Right hindlimb (tissue), 1 donor: ENCODE results near the gene MSI2.
A peak's percentile ranks its signal among the peaks of the same experiment; 100 is the strongest.

Source experiments
- DNase-seq: peaks from one replicate; pipeline ENCODE4 v3.0.0-alpha.2; 2018

The MSI2 gene

DNA sequence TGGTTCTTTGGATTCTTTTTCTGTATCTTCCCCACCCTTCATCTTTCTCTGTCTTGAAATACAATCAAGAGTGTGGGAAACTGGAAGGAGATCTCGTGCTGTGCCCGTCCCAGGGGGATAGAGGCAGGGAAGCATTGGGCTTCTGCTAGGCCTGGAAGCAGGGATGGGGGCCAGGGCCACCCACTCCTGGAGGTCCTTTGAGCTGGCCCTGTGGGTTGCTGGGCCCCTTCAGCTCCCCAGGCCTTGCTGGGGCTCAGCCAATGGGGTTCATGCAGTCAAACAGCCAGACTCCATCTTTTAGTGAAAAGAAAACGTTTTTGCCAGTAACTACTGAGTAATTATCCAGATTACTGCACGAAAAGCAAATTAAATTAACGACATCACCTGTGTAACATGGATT lies 421.0 kb downstream of the MSI2 start:
- DNase-seq, result no peak

DNA sequence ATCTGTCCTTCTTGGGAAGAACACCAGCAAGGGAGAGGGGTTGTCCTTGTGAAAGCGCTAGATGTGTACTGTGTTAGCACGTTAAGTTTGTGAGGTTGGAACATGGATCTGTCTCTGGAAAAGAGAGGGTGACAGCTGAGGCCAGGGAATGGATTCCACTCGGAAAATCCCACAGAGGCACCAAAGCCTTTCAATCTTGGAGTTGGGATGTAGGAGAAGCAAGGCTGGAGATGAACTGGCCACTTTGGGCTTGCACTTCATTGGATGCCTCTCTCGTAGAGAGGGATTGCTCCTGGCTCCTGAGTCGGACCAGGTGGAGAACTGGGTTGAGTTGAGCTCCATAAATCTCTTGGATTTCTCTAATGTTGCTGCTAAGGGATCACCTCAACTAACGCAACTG lies 421.5 kb downstream of the MSI2 start:
- DNase-seq, result no peak

DNA sequence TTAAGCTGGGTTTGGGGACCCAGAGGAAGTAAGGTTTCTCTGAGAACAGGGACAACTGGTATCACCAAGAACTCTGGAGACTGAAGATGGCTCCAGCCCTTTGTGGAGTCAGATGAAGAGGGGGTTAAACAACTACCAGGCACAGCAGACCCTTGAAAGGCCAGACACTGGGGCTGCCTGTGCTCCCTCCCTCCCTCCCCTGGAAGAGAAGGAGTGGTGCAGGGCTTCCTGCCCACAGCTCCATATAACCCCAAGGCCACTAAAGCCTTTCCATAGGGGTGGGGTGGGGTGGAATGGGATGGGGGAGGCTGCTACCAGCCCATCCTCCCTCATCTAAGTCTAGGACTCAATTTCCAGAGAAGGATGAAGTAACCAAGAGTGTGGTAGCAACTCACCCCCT lies 422.1 kb downstream of the MSI2 start:
- no peak for DNase-seq

DNA sequence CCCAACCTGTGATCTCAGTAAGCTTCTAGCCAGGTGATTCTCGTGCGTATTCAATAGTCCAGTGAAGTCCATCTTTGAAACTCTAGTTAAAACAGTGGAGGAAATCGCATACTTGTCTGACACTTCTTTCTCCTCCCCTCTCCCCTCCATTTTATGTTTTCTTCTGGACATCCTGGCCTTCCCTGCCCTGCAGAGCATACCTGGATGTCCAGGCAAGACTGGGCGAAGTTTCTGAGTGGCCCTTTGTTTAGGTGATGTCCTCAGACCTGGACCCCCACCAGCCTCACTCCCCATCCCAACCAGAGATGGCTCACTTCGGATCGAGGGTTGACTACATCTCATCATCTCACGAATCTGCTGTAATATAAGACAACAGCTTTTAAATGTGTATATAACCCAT lies 423.0 kb downstream of the MSI2 start:
- DNase-seq, result no peak

DNA sequence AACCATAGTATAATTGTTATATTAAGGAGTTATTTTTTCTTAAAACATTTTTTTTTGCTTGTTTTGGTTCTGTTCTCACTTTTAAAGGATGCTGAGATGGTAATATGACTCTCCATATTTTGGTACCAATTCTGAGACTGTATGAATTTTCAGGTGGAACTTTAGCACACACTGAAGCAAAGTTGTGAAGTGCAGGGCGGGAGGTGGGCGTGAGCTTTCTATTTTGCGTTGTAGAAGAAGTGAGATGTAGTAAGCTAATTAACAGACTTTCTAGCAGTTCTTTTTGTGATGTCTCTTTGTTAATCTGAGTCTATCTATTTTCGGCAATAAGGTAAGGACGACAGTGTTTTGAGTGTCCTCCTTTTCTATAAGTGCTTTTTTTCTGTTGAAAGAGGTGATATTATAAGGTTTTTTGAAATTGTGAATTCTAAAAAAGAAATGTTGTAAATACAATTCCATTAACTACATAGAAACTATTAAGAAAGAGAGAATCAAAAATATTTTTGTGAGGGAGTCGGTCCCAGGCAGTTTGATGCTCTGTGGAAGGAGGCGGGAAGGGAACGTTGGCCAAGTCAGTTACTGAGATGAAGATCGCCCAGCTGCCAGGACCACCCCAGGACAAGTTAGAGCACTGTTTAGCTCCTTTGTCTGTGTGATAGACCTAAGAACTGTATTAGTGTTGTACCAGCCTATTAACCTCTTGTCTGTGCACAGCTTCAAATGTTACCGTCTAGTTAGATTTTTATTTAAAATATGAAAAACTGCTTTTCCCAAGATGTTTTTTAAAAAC lies 423.8 kb downstream of the MSI2 start:
- no peak for DNase-seq

DNA sequence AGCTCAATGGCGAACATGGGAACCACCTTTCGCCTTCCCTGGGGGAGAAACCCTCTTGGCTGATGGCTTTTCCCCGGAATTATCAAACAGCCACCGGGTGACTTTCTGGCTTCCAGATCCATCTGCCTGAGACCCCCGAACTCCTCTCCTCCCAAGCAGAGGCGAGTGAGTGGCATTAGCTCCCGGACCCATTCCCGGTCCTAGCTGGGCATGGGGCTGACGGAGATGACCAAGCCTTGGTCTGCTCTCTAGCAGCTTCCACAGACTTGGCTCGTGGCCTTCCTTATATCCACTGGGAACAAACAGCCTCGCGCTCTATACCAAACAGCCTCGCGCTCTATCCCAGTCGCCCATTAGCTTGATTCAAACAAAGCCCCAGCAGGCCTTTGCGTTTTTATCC lies 426.4 kb downstream of the MSI2 start:
- no peak for DNase-seq

DNA sequence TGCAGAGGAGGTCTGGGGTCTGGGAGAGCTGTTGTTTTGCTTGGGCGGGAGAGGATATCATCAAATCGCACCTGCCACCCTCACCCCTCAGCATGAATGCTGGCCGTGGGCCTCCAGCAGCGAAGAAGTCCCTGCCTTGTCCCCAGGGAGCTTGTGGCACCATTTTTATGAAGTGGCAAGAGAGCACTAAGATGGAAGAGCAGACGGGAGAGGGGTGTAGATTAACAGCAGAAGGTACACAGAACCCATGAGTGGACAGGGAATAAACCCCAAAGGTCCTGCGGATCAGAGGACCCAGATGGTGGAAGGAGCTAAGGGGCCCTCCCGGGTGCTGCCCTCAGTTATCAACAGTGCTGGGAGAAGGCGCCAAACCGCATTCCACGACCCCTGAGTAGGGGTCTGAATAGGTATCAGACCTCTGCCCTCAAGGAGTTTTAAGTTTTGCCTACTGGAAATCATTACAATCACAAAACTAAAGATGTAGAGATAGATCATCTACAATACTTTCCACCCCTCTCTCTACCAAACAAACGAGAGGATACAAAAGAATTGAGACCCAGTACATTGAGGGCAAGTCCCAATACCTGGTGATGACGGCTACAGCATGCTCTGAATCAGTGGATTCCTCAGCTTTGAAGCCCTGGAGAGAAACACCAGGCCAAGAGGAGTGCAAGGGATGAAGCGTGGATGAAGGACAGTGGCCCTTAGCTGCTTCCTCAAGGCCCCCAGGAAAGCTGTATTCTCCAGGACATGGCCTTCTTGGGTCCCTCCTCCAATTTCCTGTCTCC lies 428.6 kb downstream of the MSI2 start:
- DNase-seq, result no peak

DNA sequence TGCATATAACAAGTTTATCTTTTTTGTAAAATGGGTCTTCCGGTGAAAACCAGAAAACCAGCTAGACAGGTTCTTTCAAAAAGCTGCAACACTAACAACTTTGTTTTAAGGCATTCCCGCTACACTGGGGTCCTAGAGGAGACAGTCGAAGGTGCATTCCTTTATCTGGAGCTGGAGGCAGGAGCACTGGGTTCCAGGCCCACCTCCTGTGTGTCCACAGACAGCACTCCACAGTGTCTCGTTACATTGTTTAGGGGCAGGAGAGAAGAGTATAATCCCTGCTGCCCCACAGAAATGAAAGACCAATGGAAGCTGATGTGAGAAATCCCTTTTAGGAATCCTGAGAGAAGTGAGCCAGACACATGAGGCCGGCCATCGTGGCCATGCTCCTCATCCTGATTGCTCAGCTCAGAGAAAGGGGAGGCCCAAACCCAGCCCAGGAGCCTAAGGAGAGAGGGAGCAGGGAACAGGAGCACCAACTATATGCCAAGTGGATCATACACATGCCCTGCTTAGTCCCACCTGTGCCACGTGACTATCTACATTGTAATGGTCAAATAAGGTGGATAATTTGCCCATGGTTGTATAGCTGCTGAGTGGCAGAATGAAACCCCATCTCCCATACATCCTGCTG lies 429.3 kb downstream of the MSI2 start:
- no peak for DNase-seq

DNA sequence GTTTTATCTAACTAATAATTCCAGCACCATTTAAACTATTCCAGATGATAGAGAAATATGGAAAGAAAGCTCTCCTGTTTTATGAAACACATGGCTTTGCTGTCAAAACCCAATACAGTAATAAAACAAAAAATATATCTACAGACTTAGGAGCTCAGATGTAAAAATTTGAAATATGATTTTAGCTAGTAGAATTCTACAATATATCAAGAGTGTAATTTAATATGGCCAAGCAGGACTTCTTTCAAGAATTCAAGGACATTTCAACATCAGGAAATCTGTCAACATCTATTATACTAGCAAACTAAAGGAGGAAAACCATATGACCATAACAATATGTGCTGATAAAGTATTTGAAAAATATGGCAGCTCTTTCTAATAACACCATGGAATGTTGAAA lies 431.3 kb downstream of the MSI2 start:
- no peak for DNase-seq

DNA sequence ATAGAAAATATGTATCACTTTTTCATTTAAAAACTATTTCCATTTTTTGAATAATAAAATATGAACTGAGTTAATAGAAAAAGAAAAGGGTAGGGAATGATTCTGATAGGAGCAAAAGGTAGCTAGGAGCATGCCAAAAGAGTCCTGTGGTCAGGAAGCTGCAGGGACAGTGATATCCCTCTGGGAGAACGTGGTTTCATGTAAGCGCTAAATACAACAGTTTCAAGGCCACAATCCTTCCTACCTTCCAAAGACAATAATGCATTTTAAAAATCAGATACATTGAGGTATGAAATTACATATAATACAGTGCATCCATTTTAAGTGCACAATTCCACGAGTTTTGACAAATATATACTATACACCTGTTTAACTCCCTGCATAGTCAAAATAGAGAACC lies 432.9 kb downstream of the MSI2 start:
- DNase-seq, result no peak

DNA sequence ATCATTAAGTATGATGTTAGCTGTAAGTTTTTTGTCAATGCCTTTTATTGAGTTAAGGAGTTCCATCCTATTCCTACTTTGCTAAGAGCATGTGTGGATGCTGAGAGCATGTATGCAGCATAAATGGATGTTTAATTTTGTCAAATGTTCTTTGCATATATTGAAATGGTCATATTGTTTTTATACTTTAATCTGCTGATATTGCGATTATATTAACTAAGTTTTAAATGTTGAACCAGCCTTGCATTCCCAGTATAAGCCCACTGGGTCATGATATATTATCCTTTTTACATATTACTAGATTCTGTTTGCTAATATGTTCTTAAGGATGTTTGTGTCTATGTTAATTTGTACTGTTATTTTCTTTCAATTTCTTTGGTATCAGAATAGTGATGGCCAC lies 435.6 kb downstream of the MSI2 start:
- DNase-seq, result no peak

DNA sequence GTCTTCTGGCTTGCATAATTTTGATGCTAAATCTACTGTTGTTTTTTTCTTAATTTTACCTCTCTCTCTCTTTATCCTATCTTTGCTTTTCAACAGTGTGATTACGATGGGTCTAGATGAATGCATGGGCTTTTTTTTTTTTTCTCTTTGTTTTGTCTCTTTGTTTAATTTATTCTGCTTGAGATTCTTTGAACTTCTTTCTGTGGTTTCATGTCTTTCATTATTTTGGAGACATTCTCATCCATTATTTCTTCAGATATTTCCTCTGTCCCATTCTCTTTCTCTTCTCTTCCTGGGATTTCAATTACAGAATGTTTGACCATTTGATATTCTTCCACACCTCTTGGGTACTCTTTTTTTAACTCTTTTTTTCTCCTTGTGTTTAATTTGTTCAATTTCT lies 436.4 kb downstream of the MSI2 start:
- no peak for DNase-seq

DNA sequence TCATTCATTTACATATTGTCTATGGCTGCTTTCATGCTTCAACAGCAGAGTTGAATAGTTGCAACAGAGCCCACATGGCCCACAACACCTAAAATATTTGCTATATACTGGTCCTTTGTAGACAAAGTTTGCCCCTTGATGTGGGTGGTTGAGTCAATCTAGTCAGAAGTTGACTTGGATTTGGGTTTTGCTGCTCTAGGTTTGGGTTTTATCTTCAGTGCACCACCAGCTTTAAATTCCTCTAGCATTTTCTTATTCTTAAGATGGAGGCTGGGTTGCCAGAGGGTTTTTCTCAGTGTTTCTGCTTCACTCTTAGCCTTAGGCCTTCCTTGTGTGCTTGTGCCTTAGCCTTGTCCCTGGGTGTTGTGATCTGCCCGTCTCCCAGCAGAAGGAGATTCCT lies 437.7 kb downstream of the MSI2 start:
- DNase-seq, result no peak

DNA sequence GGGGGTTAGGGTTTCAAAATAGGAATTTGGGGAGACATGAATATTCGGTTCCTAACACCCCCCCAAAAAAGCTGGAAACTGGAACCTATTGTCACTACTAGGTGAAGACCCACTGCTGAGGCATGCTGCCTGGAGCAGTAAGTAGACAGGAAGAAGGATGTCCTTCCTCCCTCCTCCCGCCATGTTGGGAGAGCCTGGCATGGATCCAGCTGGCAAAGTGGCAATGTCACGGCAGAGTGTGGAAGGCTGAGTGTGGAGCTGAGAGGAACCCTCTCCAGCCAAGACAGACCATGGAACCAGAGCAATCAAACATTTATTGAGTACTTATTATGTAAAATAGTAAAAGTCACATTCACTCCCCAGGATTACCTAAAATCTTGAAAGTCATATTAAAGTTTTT lies 439.7 kb downstream of the MSI2 start:
- DNase-seq, result no peak

DNA sequence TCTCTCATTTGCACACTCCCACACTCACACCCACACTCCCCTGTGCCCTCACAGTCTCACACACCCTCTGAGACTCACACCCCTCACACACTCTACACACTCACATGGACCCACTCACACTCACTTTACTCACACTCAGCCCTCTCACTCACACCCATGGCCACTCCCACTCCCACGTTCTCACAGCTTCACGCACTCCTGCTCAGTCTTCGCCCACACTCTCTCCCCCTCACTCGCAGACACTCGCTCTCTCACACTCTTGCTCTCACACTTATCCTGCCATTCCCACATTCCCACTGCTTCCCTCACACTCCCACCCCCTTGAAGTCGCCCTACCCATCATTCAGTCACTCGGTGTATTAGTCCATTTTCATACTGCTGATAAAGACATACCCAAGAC lies 440.9 kb downstream of the MSI2 start:
- DNase-seq, result no peak

DNA sequence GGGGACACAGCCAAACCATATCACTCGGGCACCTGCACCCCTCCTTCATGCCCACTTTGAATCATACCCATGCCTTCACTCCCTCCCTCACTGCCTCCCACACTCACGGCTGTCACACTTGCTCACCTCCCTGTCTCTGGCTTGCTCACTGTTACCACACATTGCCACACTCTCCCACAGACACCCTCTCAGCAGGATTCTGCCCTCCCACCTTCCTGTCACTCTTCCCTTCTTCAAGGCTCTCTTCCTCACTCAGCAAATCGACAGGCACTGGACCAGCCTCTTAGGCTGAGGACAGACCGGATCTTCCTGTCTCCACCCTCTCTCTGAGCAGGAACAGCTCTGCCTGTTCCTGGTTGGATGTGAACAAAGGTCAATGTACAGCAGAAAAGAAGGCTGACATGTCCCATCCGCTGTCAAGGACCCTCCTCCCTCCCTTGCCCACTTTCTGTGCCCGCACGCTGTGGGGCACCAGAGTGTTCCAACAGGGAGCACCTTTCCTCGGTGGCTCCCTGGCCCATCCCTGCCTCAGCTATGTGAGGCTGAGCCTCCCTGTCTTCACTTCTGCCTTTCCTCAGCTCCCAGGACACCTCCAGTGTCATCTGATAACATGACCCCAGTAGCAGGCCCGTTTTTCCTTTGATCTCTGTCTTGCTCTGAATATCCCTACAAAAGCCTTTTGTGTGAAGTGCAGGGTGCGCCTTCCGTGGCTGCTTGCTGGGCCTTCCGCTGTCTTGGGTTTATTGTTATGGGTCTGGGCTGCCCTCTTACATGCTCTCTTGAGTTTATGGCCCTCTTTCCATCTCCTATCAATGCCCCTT lies 441.8 kb downstream of the MSI2 start:
- no peak for DNase-seq

DNA sequence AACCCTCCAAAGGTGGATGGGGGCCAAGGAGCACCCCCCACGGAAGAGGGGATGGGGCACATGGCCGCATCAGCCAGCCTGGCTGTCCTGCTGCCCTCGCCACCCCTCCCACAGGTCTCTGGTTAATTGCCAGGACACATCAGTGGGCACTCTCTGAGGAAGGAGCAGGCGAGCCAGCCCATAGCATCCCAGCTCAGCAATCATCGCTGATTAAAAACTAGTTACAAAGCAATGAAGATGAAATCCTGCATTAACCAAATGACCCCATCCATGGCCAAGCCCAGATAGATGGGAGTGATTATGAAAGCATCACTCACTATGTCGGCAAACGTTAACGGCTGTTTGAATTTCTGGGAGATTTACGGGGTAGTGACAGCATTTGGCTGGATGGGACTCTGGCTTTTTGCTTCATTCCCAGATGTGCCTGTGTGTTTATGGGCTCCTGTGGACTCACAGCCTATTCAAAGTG lies 443.5 kb downstream of the MSI2 start:
- peak; percentile 55 for DNase-seq

DNA sequence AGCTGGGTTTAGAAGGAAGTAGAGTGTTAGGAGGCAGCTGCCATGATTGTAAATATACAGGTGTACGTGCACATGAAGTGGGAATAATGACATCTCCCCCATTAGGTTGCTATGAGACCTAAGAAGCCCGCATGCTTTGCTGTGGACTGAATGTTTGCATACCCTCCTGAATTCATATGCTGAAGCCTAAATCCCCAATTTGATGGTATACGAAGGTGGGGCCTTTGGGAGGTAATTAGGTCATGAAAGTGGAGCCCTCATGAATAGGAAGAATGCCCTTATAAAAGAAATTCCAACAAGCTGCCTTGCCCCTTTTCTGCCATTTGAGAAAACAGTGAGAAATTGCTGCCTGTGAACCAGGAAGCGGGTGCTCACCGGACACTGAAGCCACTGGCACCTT lies 444.8 kb downstream of the MSI2 start:
- no peak for DNase-seq

DNA sequence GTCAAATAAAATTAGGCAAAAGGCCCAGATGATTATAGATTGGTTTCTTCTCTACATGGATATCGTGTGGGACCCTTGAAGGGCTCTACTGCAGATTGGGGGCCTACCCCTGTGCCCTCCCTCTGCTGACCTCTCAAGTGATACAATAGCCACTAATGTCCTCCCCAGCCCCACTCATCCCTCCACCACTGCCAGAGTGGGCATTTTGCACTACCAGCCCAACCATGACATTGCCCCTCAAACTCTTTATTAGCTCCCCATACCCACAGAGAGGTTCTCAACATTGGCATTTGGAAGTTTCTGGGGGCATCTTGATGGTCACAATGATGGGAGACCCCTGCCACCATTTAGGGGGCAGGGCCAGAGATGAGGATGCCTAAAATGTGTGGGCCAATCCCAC lies 446.9 kb downstream of the MSI2 start:
- no peak for DNase-seq

DNA sequence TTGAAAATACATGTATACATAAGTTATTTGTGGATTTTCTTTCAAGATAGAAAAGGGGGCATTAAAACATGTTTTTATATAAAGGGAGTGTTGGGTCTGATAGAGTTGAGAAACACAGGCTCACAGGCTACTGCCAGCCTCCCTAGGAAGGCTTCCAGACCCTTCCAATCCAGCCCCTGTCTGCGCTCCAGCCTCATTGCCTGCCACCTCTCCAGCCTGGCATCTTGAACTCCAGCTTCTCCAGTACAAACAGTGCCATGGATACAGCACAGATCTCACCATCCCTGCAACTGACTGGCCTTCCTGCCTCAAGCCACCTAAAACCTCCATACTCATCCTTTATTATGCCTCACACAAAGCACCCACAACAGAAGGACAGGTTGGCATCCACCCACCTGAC lies 448.1 kb downstream of the MSI2 start:
- DNase-seq, result no peak

DNA sequence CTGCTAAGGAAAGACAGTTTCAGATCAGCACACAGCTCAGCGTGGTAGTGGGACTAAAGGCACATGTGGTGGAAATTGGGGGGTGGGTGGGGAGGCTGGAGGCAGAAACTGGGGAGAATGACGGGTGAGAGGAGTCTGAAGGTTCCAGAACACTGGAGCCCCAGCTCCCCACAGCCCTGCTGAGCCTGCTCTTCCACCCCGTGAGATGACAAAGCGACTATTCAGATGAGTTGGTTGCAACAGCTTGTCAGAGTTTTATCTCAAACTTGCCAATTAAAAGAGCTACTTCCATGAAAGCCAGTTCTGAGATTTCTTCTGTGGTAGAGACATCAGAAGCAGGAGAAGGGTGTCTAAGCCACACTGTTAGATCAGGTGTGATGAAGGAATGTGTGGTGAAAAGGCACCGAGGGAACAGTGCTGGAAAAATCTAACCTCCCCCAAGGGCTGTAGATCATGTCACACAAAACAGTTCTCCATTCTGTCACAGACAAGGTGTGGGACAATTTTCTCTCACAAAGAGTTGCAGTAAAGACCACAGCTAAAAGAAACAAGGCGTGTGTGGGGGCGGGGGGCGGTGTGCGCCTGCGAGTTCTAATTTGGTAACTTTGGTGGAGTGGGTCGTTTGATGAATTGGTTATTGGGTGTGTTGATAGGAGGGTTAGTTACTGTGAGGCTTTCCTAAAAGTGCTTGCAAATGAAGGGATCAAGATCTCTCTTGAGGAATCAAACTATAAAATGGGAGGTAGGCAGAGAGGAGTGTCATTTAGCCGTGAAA lies 449.8 kb downstream of the MSI2 start:
- no peak for DNase-seq

DNA sequence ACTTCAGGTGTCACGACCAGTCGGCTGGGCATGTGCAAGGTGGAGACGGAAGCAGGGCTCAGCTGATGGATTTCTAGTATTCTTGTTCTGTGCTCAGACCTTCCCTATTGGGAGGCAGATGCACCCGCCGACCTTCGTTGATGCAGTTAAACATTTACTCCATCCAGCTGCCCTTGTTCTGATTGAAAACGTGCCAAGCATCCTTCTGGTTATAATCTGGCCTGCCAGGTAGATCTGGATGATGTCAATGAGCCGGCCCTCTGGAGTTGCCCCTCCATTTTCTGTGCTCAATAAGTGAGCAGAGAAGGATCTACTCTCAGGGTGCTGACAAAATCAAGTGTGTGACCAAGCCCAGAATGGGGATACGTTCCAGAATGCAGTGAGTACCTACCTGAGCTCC lies 450.4 kb downstream of the MSI2 start:
- DNase-seq, result no peak
